ENCODE data around the gene PHC2.
A peak's percentile ranks its signal among the peaks of the same experiment; 100 is the strongest.

The PHC2 gene

GRCh38 chr1:33446590-33446989, 15.7 kb upstream of the PHC2 start:
- DNase-seq (ENCODE audit: low spot score) = no peak

GRCh38 chr1:33445108-33445507, 14.2 kb upstream of the PHC2 start:
- no peak for DNase-seq (ENCODE audit: low spot score)

GRCh38 chr1:33443705-33444180, 12.8 kb upstream of the PHC2 start:
- DNase-seq (ENCODE audit: low spot score) = peak; percentile 22

DNA sequence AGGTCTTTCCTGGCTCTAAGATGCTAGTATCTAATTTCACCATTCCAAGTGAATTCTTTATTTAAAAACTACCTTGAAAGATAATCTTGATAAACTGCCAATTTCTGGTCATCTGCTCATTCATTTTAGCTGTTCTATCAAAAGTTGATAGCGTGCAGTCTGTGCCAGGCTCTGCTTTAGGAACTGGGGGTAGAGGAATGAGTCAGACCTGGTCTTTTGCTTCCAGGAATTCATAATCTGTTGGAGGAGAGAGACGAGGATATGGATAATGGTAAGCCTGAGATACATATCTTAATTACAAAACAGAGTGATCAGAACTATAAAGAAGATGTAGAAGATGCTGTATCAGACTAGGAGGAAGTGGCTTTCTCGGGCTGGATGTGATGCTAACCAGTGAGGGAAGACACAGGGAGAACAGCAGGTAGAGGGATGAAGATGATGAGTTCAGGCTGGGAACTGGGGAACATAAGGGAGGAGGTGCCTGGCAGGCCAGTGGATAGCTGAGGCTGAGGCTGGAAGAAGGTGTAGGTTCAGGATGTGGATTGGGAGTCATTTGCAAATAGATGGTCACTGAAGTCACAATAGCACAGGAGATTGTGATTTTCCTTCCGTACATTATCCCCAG, 12.3 kb upstream of the PHC2 start:
- DNase-seq (ENCODE audit: low spot score) = no peak

DNA sequence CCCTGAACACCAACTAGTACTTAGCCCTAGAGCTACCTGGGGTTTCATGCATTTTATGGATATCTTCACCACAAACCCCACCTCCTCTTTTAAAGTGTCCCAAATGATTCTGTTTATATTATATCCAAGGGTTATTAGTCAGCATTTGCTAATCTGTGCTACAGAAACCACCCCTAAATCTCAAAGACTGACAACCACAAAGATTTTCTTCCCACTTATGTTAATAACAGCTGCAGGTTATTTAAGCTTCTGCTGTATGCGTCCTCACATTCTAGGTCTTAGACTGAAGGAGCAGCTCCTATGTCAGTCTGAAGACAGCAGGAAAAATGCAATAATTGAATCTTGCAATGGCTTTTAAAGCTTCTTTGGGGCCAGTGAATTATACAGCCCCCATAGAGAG, 11.2 kb upstream of the PHC2 start:
- DNase-seq (ENCODE audit: low spot score) = no peak

GRCh38 chr1:33441088-33441745, 10.3 kb upstream of the PHC2 start:
- no peak for DNase-seq (ENCODE audit: low spot score)

DNA sequence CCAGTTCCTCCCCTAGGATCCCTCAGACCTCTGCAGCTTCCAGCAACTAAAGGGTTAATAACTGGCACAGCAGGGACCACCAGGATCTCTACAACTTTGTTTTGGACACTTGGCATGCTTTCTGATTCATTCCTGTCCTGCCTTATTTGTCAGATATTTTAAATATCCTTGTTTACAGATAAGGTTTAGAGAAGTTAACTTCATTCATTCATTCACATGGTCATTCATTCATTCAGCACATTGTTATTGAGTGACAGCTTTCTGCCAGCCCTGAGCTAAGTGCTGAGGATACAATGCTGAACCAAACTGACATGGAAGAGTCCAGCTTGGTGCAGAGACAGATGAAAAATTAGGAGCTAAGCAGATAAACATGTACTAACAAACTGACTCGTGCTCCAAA, 8.8 kb upstream of the PHC2 start:
- DNase-seq (ENCODE audit: low spot score) = no peak

DNA sequence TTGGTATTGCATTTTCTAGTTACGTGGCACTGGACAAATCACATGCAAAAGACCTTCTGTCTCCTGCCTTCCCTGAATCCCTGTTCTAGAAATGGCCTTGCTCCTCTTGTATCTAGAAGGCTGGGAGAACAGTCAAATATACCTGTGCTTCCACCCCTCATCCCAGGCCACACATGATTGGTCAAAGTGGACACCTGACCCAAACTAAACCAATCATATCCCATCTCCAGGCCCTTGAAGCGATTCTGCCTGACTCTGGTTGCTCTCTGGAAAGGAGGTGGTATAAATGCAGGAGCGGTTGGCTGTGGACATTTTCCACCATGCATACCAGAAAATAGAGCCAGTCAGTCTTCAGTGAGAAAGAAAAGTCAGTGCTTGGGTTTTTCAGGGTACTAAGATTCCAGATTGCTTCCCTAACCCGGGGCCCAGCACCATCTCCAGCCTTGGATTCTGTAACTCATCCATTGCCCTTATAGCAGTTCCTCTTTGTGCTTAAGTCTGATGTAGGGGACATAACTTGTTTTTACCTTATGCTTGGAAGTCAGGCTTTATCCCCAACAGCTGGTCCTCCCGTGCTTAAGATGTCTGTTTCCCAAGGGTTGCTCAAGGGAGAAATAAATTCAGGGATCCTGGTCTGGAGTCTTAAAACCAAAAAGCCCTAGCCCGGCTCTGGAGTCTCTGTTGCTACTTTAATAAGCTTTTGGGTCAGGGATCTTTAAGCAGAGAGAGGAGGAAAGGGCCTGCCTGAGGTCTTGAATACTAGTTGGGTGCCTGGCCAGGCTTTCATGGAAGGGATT, 7.7 kb upstream of the PHC2 start:
- DNase-seq (ENCODE audit: low spot score) = no peak

- DNase-seq (ENCODE audit: low spot score) = no peak
Measured at GRCh38 chr1:33436557-33437285, 5.8 kb upstream of the PHC2 start.

DNA sequence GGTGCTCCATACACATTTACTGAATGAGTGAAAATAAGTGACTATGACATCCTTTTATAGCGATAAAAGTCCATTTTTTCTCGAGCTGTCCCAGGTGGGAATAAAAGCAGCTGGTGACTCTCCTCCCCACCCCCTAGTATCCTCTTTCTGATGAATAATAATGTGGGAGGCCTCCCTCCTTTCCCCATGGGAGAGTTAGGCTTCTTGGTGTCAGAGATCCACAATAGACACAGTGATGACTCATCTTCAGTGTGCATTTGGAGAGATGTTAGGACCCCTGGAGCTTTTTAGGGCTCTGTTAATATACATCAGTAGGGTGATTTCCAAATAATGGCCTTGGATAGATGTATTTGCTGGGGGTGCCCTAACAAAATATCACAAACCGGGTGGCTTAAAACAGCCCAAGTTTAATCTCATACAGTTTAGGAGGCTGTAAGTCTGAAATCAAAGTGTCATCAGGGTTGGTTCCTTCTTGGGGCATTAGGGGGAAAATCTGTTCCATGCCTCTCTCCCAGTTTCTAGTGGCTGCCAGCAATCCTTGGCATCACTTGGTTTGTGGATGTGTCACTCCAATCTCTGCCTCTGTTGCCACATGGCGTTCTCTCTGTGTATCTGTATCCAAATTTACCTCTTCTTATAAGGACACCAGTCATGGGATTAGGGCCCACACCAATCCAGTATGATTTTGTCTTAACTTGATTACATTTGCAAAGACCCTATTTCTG, 4.4 kb upstream of the PHC2 start:
- peak; percentile 46 for DNase-seq (ENCODE audit: low spot score)

DNA sequence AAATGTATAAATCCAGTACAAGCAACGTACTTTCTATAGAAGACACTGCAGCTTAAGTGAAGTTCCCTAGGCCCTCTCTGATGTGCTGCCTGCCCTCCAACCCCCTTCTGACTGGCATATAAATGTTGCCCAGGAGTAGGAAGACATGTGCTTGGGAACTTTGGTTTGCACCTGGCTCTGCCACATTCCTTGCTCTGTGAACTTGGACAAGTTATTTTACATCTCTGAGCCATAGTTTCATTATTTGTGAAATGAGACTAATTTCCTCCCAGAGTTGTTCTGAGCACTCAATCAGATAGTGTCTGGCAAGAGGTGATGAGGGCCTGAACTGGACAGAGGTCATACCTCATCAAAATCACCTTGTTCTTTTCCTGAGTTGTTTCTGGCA, 3.5 kb upstream of the PHC2 start:
- DNase-seq (ENCODE audit: low spot score) = no peak

- DNase-seq (ENCODE audit: low spot score) = peak; percentile 96
Measured at GRCh38 chr1:33433509-33434362, 2.8 kb upstream of the PHC2 start.

DNA sequence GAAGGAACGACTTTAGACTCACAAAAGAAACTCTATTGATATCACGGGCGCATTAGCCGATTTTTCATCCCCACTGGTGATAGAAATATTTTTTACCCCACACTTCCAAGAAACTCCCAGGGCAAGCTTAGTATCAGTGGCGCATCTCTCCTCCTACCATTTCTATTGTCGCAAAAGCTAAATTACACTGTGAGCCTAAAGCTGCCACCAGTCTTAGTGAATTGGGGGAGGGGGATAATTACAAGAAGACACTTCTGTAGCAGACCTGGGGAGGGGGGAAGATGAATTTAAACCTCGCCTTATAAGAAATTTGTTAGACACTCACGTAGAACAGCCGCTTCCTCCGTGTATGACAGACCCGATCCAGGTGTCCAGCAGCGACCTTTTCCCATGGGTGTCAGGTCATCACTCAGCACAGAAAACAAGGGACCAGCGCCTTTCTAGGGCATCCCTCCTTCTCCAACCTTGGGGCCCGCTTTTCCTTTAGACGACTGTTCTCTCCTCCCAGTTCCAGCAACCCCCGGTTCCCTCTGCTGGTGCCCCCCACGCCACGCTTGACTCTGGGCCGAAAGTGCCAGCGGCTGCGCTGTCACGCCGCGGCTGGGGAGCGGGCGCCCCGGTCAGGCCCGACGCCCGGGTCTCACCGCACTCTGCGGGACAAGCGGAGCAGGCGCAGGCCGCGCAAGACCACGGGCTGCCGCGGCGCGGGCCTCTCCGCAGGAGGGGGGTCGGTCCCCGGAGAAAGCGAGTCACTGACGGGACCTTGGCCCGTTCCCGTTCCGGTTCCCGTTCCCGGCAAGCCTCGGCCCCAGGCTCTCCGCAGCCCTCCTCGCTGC, 821 bp downstream of the PHC2 start:
- DNase-seq (ENCODE audit: low spot score) = peak; percentile 49

- no peak for DNase-seq (ENCODE audit: low spot score)
Measured at GRCh38 chr1:33429332-33429731, 1.6 kb downstream of the PHC2 start.

DNA sequence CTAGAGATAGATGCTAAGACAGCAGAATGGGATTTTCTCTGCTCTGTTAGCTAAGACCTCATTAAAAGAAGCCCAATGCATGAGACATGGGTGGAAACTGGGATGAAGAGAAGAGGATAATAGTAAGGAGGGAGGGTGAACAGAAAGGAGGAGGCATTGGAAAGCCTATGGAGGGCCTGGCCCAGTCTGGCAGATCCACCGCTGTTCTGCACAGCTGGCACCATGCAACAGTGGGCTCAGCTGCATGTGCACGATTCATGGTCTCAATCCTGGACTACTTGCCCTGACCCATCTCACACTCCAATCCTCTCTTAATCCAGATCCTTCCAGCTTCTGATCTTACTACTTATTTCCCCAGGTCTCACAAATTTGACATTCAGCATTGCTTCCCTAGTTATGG, 2.2 kb downstream of the PHC2 start:
- no peak for DNase-seq (ENCODE audit: low spot score)

- no peak for DNase-seq (ENCODE audit: low spot score)
Measured at GRCh38 chr1:33426916-33427315, 4.0 kb downstream of the PHC2 start.

- no peak for DNase-seq (ENCODE audit: low spot score)
Measured at GRCh38 chr1:33425900-33426299, 5.0 kb downstream of the PHC2 start.

DNA sequence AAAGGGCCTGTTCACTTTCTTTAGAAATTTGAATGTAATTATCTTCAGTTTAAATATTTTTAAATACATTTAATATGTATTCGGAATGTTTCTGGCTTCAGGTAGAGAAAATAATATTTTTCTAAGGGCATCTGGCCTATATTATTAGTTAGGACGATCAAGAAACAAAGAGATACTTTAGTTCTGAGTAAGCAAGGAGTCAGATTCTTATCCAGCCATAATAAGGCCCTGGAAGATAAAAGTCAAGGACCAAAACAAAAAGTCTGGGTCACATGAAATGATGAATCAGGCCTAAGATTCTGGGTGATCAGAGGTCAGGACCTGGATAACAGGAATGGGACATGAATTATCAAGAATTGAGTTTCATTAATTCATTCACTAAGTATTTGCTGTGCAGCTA, 6.3 kb downstream of the PHC2 start:
- peak; percentile 27 for DNase-seq (ENCODE audit: low spot score)

- no peak for DNase-seq (ENCODE audit: low spot score)
Measured at GRCh38 chr1:33424205-33424604, 6.7 kb downstream of the PHC2 start.
